ENCODE data around the gene TSEN2. TPM values are rescaled to one million over a fixed set of nuclear protein-coding genes. Genes with fewer than 3 reads are reported as not detected.

The TSEN2 gene
- total RNA-seq, 1 experiment from 2014 or later: 22.0 TPM

- Histone ChIP-seq H3K4me3 (ENCODE audit: low read depth in 2 of 2, low read length in 2 of 2) (no peak overlapping the region), H3K27ac (ENCODE audit: low read length) (no peak overlapping the region), H3K4me1 (ENCODE audit: control insufficient read depth, insufficient read depth, low read length) (peaks cover 35% of the 10 kb centered on the region), H3K36me3 (ENCODE audit: control insufficient read depth, insufficient read depth, low read length) (peaks cover 3% of the 10 kb centered on the region; the same call in 1 of the 2 replicates), H3K27me3 (ENCODE audit: control insufficient read depth, insufficient read depth, low read length) (no peaks in the 10 kb centered on the region), H3K9me3 (ENCODE audit: control insufficient read depth, insufficient read depth, low read depth, low read length) (no peaks in the 10 kb centered on the region)
- in situ Hi-C loops (cut with HindIII; ENCODE audit: low pct_unique_long_range_greater_than_20kb, low sequenced_read_pairs): no loop called here
- ATAC-seq: no peak
- BruUV-seq (replicated peaks): no TSS peak
- intact Hi-C loops (cut with micrococcal nuclease; ENCODE audit: unreplicated experiment): no loop called here
- POLR2A ChIA-PET: no interaction called here
- CTCF ChIA-PET: no interaction called here
- no peak for DNase-seq (ENCODE audit: low read depth, low spot score)
- no peak for TF ChIP-seq REST (IDR thresholded peaks at IDR 0.05; ENCODE audit: insufficient read depth in 1 of 2, low read depth in 2 of 2, low read length in 1 of 2)
- TF ChIP-seq CTCF (IDR thresholded peaks at IDR 0.05): no peak
- TF ChIP-seq POLR2AphosphoS5 (IDR thresholded peaks at IDR 0.05; ENCODE audit: low read depth, low read length): no peak
- TF ChIP-seq SIN3A (IDR thresholded peaks at IDR 0.05; ENCODE audit: borderline replicate concordance, insufficient read depth, low read depth, low read length): no peak
- TF ChIP-seq TCF7L2 (IDR thresholded peaks at IDR 0.05; ENCODE audit: low read depth, low read length): no peak
Measured at GRCh38 chr3:12561397-12561796, 77.1 kb downstream of the TSEN2 start.

- no TSS peak for BruUV-seq (replicated peaks)
- CTCF ChIA-PET: no interaction called here
- POLR2A ChIA-PET: no interaction called here
- no peak for DNase-seq (ENCODE audit: low read depth, low spot score)
- Histone ChIP-seq H3K36me3 (ENCODE audit: control insufficient read depth, insufficient read depth, low read length) (peaks cover 3% of the 10 kb centered on the region; the same call in 1 of the 2 replicates), H3K27me3 (ENCODE audit: control insufficient read depth, insufficient read depth, low read length) (no peaks in the 10 kb centered on the region), H3K4me3 (ENCODE audit: low read depth in 2 of 2, low read length in 2 of 2) (no peak overlapping the region), H3K9me3 (ENCODE audit: control insufficient read depth, insufficient read depth, low read depth, low read length) (no peaks in the 10 kb centered on the region), H3K4me1 (ENCODE audit: control insufficient read depth, insufficient read depth, low read length) (peaks cover 35% of the 10 kb centered on the region), H3K27ac (ENCODE audit: low read length) (no peak overlapping the region)
- no peak for TF ChIP-seq TCF7L2 (IDR thresholded peaks at IDR 0.05; ENCODE audit: low read depth, low read length)
- no peak for TF ChIP-seq CTCF (IDR thresholded peaks at IDR 0.05)
- no peak for TF ChIP-seq REST (IDR thresholded peaks at IDR 0.05; ENCODE audit: insufficient read depth in 1 of 2, low read depth in 2 of 2, low read length in 1 of 2)
- TF ChIP-seq POLR2AphosphoS5 (IDR thresholded peaks at IDR 0.05; ENCODE audit: low read depth, low read length): no peak
- TF ChIP-seq SIN3A (IDR thresholded peaks at IDR 0.05; ENCODE audit: borderline replicate concordance, insufficient read depth, low read depth, low read length): no peak
- ATAC-seq: no peak
- in situ Hi-C loops (cut with HindIII; ENCODE audit: low pct_unique_long_range_greater_than_20kb, low sequenced_read_pairs) (no loop called here), intact Hi-C loops (cut with micrococcal nuclease; ENCODE audit: unreplicated experiment) (no loop called here)
Measured at GRCh38 chr3:12562451-12562850, 78.2 kb downstream of the TSEN2 start.
